ENCODE data around the gene BTBD10.
A peak's percentile ranks its signal among the peaks of the same experiment; 100 is the strongest.

Gene BTBD10

GRCh38 chr11:13375798-13376197 lies 87.2 kb downstream of the BTBD10 start:
- DNase-seq (ENCODE audit: low read depth in 2 of 2): no peak

GRCh38 chr11:13373216-13373615 lies 89.8 kb downstream of the BTBD10 start:
- no peak for DNase-seq (ENCODE audit: low read depth in 2 of 2)

GRCh38 chr11:13368041-13368446 lies 95.0 kb downstream of the BTBD10 start:
- peak; percentile 8 to 13 for DNase-seq (ENCODE audit: low read depth in 2 of 2)

- DNase-seq (ENCODE audit: low read depth in 2 of 2): no peak
These were observed 95.9 kb downstream of the BTBD10 start for GRCh38 chr11:13367115-13367514.

- no peak for DNase-seq (ENCODE audit: low read depth in 2 of 2)
These were observed 96.6 kb downstream of the BTBD10 start for GRCh38 chr11:13366266-13367026.

- no peak for DNase-seq (ENCODE audit: low read depth in 2 of 2)
These were observed 98.6 kb downstream of the BTBD10 start for GRCh38 chr11:13364388-13364787.

- DNase-seq (ENCODE audit: low read depth in 2 of 2): no peak
These were observed 100.4 kb downstream of the BTBD10 start for GRCh38 chr11:13362596-13363109.

GRCh38 chr11:13358596-13359270 lies 104.3 kb downstream of the BTBD10 start:
- peak; percentile 15 to 27 for DNase-seq (ENCODE audit: low read depth in 2 of 2)

- no peak for DNase-seq (ENCODE audit: low read depth in 2 of 2)
These were observed 105.8 kb downstream of the BTBD10 start for GRCh38 chr11:13357232-13357631.

- no peak for DNase-seq (ENCODE audit: low read depth in 2 of 2)
These were observed 107.8 kb downstream of the BTBD10 start for GRCh38 chr11:13355191-13355590.

GRCh38 chr11:13354335-13354734 lies 108.7 kb downstream of the BTBD10 start:
- DNase-seq (ENCODE audit: low read depth in 2 of 2): no peak

- DNase-seq (ENCODE audit: low read depth in 2 of 2): no peak
These were observed 110.3 kb downstream of the BTBD10 start for GRCh38 chr11:13352711-13353110.

- no peak for DNase-seq (ENCODE audit: low read depth in 2 of 2)
These were observed 113.4 kb downstream of the BTBD10 start for GRCh38 chr11:13349581-13349980.

- no peak for DNase-seq (ENCODE audit: low read depth in 2 of 2)
These were observed 114.0 kb downstream of the BTBD10 start for GRCh38 chr11:13349046-13349445.

GRCh38 chr11:13348305-13348704 lies 114.7 kb downstream of the BTBD10 start:
- DNase-seq (ENCODE audit: low read depth in 2 of 2): no peak

GRCh38 chr11:13347901-13348300 lies 115.1 kb downstream of the BTBD10 start:
- DNase-seq (ENCODE audit: low read depth in 2 of 2): no peak

- no peak for DNase-seq (ENCODE audit: low read depth in 2 of 2)
These were observed 116.6 kb downstream of the BTBD10 start for GRCh38 chr11:13346470-13346869.

GRCh38 chr11:13344818-13345217 lies 118.2 kb downstream of the BTBD10 start:
- DNase-seq (ENCODE audit: low read depth in 2 of 2): no peak

GRCh38 chr11:13343931-13344717 lies 118.9 kb downstream of the BTBD10 start:
- peak; percentile 49 to 51 for DNase-seq (ENCODE audit: low read depth in 2 of 2)

GRCh38 chr11:13343067-13343466 lies 120.0 kb downstream of the BTBD10 start:
- no peak for DNase-seq (ENCODE audit: low read depth in 2 of 2)

GRCh38 chr11:13341026-13341425 lies 122.0 kb downstream of the BTBD10 start:
- DNase-seq (ENCODE audit: low read depth in 2 of 2): no peak
